ENCODE measurements around the gene FBRSL1. TPM values are rescaled to one million over a fixed set of nuclear protein-coding genes. Genes with fewer than 3 reads are reported as not detected.

Gene FBRSL1
- total and polyA plus RNA-seq, 9 donors: 3.2 to 69.5 (median 32.2) TPM

Other genes with a start within 250 kb of the FBRSL1 start
- 10 to 100 TPM in 1 of 7 donors, 1 to 10 TPM in 3, under 1 TPM in 3; 0.12 to 21.9 (median 1.8) TPM for gene GALNT9, start 160.6 kb upstream of the FBRSL1 start, total RNA-seq
- under 1 TPM in 1 of 2 donors, not detected in 1; 0.57 TPM for gene GALNT9, start 160.6 kb upstream of the FBRSL1 start, polyA plus RNA-seq
- gene LRCOL1, start 120.4 kb downstream of the FBRSL1 start, total RNA-seq: under 1 TPM in 3 of 7 donors, not detected in 4; 0.61 to 0.71 (median 0.65) TPM
- gene LRCOL1, start 120.4 kb downstream of the FBRSL1 start, polyA plus RNA-seq: under 1 TPM in 1 of 2 donors, not detected in 1; 0.11 TPM
- 1 to 10 TPM in 1 of 7 donors, under 1 TPM in 1, not detected in 5; 0.45 to 1.1 TPM for gene P2RX2, start 128.6 kb downstream of the FBRSL1 start, total RNA-seq
- gene P2RX2, start 128.6 kb downstream of the FBRSL1 start, polyA plus RNA-seq: under 1 TPM in 1 of 2 donors, not detected in 1; 0.11 TPM
- 10 to 100 TPM; 12.5 to 34.7 (median 27.3) TPM for gene POLE, start 197.2 kb downstream of the FBRSL1 start, total RNA-seq
- gene POLE, start 197.2 kb downstream of the FBRSL1 start, polyA plus RNA-seq: 10 to 100 TPM; 15.2 to 16.8 TPM
- 10 to 100 TPM; 23.6 to 45.0 (median 27.4) TPM for gene PXMP2, start 197.4 kb downstream of the FBRSL1 start, total RNA-seq
- gene PXMP2, start 197.4 kb downstream of the FBRSL1 start, polyA plus RNA-seq: 10 to 100 TPM; 12.4 to 37.1 TPM
- gene PGAM5, start 220.7 kb downstream of the FBRSL1 start, total RNA-seq: 10 to 100 TPM; 15.6 to 33.9 (median 21.0) TPM
- gene PGAM5, start 220.7 kb downstream of the FBRSL1 start, polyA plus RNA-seq: 1 to 10 TPM; 8.0 to 9.0 TPM

Measured in ovary (tissue), 9 donors.